Nephron progenitor cell (in vitro differentiated cells): ENCODE results near the gene RTBDN.

Experiments used
- DNase-seq: peaks from one replicate; pipeline ENCODE4 v3.0.0; 2021
- H3K27ac Mint-ChIP-seq: 2 replicates; pipeline ENCODE4 v1.8.0; 2021; ENCODE audit warnings: mild to moderate bottlenecking, moderate library complexity, mixed read lengths
- H3K27me3 Mint-ChIP-seq: 2 replicates; pipeline ENCODE4 v1.8.0; 2021; ENCODE audit warnings: mild to moderate bottlenecking, low read depth, mixed read lengths; ENCODE audit not compliant: poor library complexity
- H3K36me3 Mint-ChIP-seq: 2 replicates; pipeline ENCODE4 v1.8.0; 2021; ENCODE audit warnings: low read depth, mixed read lengths
- H3K4me1 Mint-ChIP-seq: 2 replicates; pipeline ENCODE4 v1.8.0; 2021; ENCODE audit warnings: mixed read lengths
- H3K4me3 Mint-ChIP-seq: 2 replicates; pipeline ENCODE4 v1.8.0; 2021; ENCODE audit warnings: mild to moderate bottlenecking, moderate library complexity, mixed read lengths
- H3K9me3 Mint-ChIP-seq: 2 replicates; pipeline ENCODE4 v1.8.0; 2021; ENCODE audit warnings: mild to moderate bottlenecking, moderate library complexity, mixed read lengths
- TF ChIP-seq, protein P1 (sequence below): fragments of 200-600 bp; sonication (generic); IDR thresholded peaks from 2 replicates; pipeline ENCODE4 v1.5.0; 2021; ENCODE audit warnings: antibody characterized with exemption

RTBDN gene

DNA sequence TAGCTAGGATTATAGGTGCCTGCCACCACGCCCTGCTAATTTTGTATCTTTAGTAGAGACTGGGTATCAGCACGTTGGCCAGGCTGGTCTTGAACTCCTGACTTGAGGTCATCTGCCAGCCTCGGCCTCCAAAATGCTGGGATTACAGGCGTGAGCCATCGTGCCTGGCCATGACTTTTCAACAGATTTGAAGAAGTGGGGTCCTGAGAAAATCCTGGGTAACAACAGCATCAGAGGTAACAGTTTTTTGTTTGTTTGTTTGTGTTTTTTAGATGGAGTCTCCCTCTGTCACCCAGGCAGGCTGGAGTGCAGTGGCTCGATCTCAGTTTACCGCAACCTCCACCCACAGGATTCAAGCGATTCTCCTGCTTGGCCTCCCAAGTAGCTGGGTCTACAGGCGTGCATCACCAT, 39.4 kb downstream of the RTBDN start:
- H3K4me3 Mint-ChIP-seq, result no peak overlapping the region
- peaks cover 40% of the 10 kb centered on the region for H3K4me1 Mint-ChIP-seq
- H3K36me3 Mint-ChIP-seq, result peaks cover 31% of the 10 kb centered on the region
- peaks cover 4% of the 10 kb centered on the region for H3K27me3 Mint-ChIP-seq
- H3K27ac Mint-ChIP-seq, result no peak overlapping the region
- H3K9me3 Mint-ChIP-seq, result no peaks in the 10 kb centered on the region
- TF ChIP-seq, protein P1, sequence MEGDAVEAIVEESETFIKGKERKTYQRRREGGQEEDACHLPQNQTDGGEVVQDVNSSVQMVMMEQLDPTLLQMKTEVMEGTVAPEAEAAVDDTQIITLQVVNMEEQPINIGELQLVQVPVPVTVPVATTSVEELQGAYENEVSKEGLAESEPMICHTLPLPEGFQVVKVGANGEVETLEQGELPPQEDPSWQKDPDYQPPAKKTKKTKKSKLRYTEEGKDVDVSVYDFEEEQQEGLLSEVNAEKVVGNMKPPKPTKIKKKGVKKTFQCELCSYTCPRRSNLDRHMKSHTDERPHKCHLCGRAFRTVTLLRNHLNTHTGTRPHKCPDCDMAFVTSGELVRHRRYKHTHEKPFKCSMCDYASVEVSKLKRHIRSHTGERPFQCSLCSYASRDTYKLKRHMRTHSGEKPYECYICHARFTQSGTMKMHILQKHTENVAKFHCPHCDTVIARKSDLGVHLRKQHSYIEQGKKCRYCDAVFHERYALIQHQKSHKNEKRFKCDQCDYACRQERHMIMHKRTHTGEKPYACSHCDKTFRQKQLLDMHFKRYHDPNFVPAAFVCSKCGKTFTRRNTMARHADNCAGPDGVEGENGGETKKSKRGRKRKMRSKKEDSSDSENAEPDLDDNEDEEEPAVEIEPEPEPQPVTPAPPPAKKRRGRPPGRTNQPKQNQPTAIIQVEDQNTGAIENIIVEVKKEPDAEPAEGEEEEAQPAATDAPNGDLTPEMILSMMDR, result no peak
- DNase-seq, result no peak

DNA sequence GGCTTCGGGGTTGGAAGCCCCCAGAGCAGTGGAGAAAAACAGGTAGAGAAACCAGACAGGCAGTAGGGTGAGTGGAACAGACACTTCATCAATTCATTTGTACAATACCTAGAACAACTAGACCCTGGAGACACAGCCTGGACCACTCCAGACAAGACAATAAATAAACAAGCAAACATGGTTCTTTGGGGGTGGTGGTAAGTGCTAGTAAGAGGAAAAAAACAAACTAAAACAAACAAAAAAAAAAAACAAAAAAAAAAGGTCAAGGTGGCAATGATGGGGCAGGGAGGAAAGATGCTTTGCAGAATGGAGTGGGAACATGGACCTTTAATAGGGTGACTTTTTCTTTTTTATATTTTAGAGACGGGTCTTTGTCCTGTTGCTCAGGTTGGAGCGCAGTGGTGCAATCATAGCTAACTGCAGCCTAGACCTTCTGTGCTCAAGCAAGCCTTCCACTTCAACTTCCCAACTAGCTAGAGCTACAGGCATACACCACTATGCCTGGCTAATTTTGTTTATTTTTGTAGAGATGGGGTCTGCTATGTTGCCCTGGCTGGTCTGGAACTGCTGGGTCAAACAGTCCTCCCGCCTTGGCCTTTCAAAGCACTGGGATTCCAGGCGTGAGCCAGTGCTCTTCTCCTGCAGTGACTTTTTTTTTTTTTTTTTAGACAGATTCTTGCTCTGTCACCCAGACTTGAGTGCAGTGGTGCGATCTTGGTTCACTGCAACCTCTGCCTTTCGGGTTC, 40.0 kb downstream of the RTBDN start:
- peak overlapping the region; percentile 68 for H3K4me3 Mint-ChIP-seq
- TF ChIP-seq, protein P1, result no peak
- H3K9me3 Mint-ChIP-seq, result no peaks in the 10 kb centered on the region
- no peak for DNase-seq
- peaks cover 26% of the 10 kb centered on the region for H3K36me3 Mint-ChIP-seq
- peaks cover 4% of the 10 kb centered on the region for H3K27me3 Mint-ChIP-seq
- H3K4me1 Mint-ChIP-seq, result peaks cover 41% of the 10 kb centered on the region
- H3K27ac Mint-ChIP-seq, result no peak overlapping the region

DNA sequence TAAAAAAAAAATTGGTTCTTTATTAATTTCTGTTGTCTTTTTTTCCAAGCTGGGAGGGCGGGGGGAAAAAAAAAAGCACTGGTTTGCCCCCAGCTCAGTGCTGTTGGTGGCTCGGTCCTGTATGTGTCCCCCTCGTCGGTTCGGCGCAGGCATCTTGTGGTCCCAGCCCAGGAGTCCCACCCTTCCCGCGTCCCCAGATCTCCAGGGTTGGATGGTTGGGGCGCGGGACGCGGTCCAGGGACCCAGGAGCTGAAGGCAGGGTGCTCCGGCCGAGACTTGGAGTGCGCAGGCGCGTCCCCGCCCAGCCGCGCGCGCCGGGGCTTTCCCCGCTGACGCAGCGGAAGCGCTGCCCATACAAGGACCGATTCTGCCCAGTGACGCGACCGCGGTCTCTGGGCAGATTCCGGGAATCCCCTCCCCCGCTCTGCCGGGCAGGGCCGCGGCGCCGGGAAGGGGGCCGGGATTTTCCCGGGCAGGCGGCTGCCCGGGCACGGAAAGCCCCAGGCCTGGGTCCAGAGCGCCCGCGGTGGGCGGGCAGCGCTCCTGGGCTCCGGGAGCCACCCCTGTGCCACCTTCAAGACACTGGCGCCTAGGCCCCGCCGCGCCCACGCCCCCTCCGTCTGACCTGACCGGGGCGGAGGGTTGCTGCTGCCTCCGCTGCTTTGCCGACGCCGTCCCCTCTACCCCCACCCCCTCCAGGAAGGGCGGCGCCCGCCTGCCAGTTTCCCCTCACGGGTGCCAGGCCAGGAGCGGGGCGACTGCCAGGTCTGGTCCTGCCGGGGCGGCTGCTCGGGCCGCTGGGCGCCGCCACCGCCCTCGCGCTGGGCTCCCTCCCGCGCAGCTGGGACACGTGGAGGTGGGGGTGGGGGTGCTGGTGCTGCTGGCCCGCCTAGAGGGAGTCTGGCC, 40.8 kb downstream of the RTBDN start:
- Mint-ChIP-seq H3K27me3 (peaks cover 4% of the 10 kb centered on the region), H3K4me3 (peak overlapping the region; percentile 87), H3K4me1 (peaks cover 49% of the 10 kb centered on the region), H3K27ac (peak overlapping the region; percentile 81), H3K36me3 (peaks cover 19% of the 10 kb centered on the region), H3K9me3 (no peaks in the 10 kb centered on the region)
- TF ChIP-seq, protein P1, result no peak
- peak; percentile 92 for DNase-seq

DNA sequence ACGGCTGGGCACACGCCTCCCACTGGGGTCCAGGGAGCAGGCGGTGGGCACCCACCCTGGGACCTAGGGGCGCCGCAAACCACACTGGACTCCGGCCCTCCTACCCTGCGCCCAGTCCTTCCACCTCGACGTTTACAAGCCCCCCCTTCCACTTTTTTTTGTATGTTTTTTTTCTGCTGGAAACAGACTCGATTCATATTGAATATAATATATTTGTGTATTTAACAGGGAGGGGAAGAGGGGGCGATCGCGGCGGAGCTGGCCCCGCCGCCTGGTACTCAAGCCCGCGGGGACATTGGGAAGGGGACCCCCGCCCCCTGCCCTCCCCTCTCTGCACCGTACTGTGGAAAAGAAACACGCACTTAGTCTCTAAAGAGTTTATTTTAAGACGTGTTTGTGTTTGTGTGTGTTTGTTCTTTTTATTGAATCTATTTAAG, 41.5 kb downstream of the RTBDN start:
- Mint-ChIP-seq H3K27ac (peak overlapping the region; percentile 71), H3K36me3 (peaks cover 16% of the 10 kb centered on the region), H3K9me3 (no peaks in the 10 kb centered on the region), H3K27me3 (peaks cover 4% of the 10 kb centered on the region), H3K4me3 (peak overlapping the region; percentile 87), H3K4me1 (peaks cover 56% of the 10 kb centered on the region)
- TF ChIP-seq, protein P1, result no peak
- no peak for DNase-seq

DNA sequence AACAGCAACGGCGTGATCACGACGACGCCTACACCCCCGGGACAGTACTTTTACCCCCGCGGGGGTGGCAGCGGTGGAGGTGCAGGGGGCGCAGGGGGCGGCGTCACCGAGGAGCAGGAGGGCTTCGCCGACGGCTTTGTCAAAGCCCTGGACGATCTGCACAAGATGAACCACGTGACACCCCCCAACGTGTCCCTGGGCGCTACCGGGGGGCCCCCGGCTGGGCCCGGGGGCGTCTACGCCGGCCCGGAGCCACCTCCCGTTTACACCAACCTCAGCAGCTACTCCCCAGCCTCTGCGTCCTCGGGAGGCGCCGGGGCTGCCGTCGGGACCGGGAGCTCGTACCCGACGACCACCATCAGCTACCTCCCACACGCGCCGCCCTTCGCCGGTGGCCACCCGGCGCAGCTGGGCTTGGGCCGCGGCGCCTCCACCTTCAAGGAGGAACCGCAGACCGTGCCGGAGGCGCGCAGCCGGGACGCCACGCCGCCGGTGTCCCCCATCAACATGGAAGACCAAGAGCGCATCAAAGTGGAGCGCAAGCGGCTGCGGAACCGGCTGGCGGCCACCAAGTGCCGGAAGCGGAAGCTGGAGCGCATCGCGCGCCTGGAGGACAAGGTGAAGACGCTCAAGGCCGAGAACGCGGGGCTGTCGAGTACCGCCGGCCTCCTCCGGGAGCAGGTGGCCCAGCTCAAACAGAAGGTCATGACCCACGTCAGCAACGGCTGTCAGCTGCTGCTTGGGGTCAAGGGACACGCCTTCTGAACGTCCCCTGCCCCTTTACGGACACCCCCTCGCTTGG, 42.1 kb downstream of the RTBDN start:
- Mint-ChIP-seq H3K4me3 (peak overlapping the region; percentile 87), H3K27ac (peak overlapping the region; percentile 99), H3K4me1 (peaks cover 56% of the 10 kb centered on the region), H3K9me3 (no peaks in the 10 kb centered on the region), H3K36me3 (peaks cover 10% of the 10 kb centered on the region), H3K27me3 (peaks cover 4% of the 10 kb centered on the region)
- TF ChIP-seq, protein P1, result no peak
- DNase-seq, result peak; percentile 71
